HG02970 (cell line): ENCODE data around the gene SPTBN1.
"Not testable (repeated sequence)": the region's sequence is repeated elsewhere in the genome, so short reads cannot be mapped to it uniquely, and the experiment has no call there.

Experiments
- ATAC-seq: cut with Tn5 transposase; IDR thresholded peaks from one replicate; pipeline ENCODE4 v1.9.1; 2021; ENCODE audit warnings: mild to moderate bottlenecking, moderate library complexity, moderate number of reproducible peaks; ENCODE audit not compliant: unreplicated experiment, low FRiP score

SPTBN1 gene

GRCh38 chr2:54675738-54676137 is 219.6 kb downstream of the SPTBN1 start:
- no peak for ATAC-seq

- ATAC-seq = no peak
Measured at GRCh38 chr2:54676656-54677055, 220.5 kb downstream of the SPTBN1 start.

GRCh38 chr2:54677476-54678265 is 221.5 kb downstream of the SPTBN1 start:
- no peak for ATAC-seq

GRCh38 chr2:54678719-54679118 is 222.6 kb downstream of the SPTBN1 start:
- no peak for ATAC-seq

- no peak for ATAC-seq
Measured at GRCh38 chr2:54680397-54681041, 224.4 kb downstream of the SPTBN1 start.

- no peak for ATAC-seq
Measured at GRCh38 chr2:54681416-54681815, 225.3 kb downstream of the SPTBN1 start.

GRCh38 chr2:54683596-54683995 is 227.5 kb downstream of the SPTBN1 start:
- ATAC-seq = no peak

- no peak for ATAC-seq
Measured at GRCh38 chr2:54685263-54685775, 229.2 kb downstream of the SPTBN1 start.

- ATAC-seq = no peak
Measured at GRCh38 chr2:54687595-54688152, 231.5 kb downstream of the SPTBN1 start.

GRCh38 chr2:54691445-54692135 is 235.5 kb downstream of the SPTBN1 start:
- no peak for ATAC-seq

GRCh38 chr2:54692556-54692955 is 236.4 kb downstream of the SPTBN1 start:
- ATAC-seq = no peak

- no peak for ATAC-seq
Measured at GRCh38 chr2:54695378-54695777, 239.3 kb downstream of the SPTBN1 start.

GRCh38 chr2:54697934-54698333 is 241.8 kb downstream of the SPTBN1 start:
- no peak for ATAC-seq

- ATAC-seq = not testable (repeated sequence)
Measured at GRCh38 chr2:54698926-54699325, 242.8 kb downstream of the SPTBN1 start.

- ATAC-seq = no peak
Measured at GRCh38 chr2:54699665-54700064, 243.5 kb downstream of the SPTBN1 start.

GRCh38 chr2:54701029-54701428 is 244.9 kb downstream of the SPTBN1 start:
- ATAC-seq = no peak

GRCh38 chr2:54704238-54704637 is 248.1 kb downstream of the SPTBN1 start:
- ATAC-seq = no peak

GRCh38 chr2:54704688-54705605 is 248.8 kb downstream of the SPTBN1 start:
- ATAC-seq = no peak

GRCh38 chr2:54706622-54707021 is 250.5 kb downstream of the SPTBN1 start:
- ATAC-seq = no peak
